SU-DHL-6 (cell line): Measurements from ENCODE around the gene TTR.

Experiments used
- H2AFZ ChIP-seq: fragments of 200-600 bp; sonication (generic); 2 replicates; pipeline ENCODE4 v1.6.1; 2014; ENCODE audit warnings: low read depth, mild to moderate bottlenecking, moderate library complexity, mixed read lengths, antibody characterized with exemption, low read length; ENCODE audit not compliant: severe bottlenecking
- H3F3A ChIP-seq: fragments of 200-600 bp; shearing (Covaris generic); 2 replicates; pipeline ENCODE4 v1.6.0; 2016; ENCODE audit warnings: antibody characterized with exemption, mild to moderate bottlenecking; ENCODE audit not compliant: insufficient read depth
- H3K27ac ChIP-seq: fragments of 200-600 bp; sonication (generic); 2 replicates; pipeline ENCODE4 v1.5.1; 2016; ENCODE audit warnings: low read depth, mild to moderate bottlenecking, low read length, moderate library complexity, mixed read lengths
- H3K27me3 ChIP-seq: fragments of 200-600 bp; sonication (generic), shearing (Covaris generic); 2 replicates; pipeline ENCODE4 v1.6.0; 2014; ENCODE audit warnings: mild to moderate bottlenecking, low read length
- H3K36me3 ChIP-seq: fragments of 200-600 bp; sonication (generic); 2 replicates; pipeline ENCODE4 v1.6.1; 2014; ENCODE audit warnings: mild to moderate bottlenecking, low read length, mixed read lengths
- H3K4me2 ChIP-seq: fragments of 300-600, 200-600 bp; shearing (Covaris generic), sonication (generic); 2 replicates; pipeline ENCODE4 v1.6.0; 2014; ENCODE audit warnings: low read length, low read depth, mild to moderate bottlenecking; ENCODE audit not compliant: poor library complexity, severe bottlenecking
- H3K4me3 ChIP-seq: fragments of 200-600 bp; sonication (generic); 2 replicates; pipeline ENCODE4 v1.5.1; 2014; ENCODE audit warnings: antibody characterized with exemption, low read length, mild to moderate bottlenecking, mixed read lengths; ENCODE audit not compliant: insufficient read depth, poor library complexity, severe bottlenecking
- H3K79me2 ChIP-seq: fragments of 200-600 bp; sonication (generic); 2 replicates; pipeline ENCODE4 v1.6.1; 2014; ENCODE audit warnings: mild to moderate bottlenecking, low read length, moderate library complexity; ENCODE audit not compliant: insufficient read depth
- H3K9ac ChIP-seq: fragments of 200-600 bp; sonication (generic); 2 replicates; pipeline ENCODE4 v1.7.0; 2014; ENCODE audit warnings: mild to moderate bottlenecking, low read length
- H3K9me2 ChIP-seq: fragments of 200-600 bp; sonication (generic); replicated peaks from 2 replicates; pipeline ENCODE4 v1.6.1; 2014; ENCODE audit warnings: low read length; ENCODE audit not compliant: insufficient read depth
- H3K9me3 ChIP-seq: fragments of 200-600 bp; sonication (generic); 2 replicates; pipeline ENCODE4 v1.6.1; 2014; ENCODE audit warnings: low read length, mixed read lengths; ENCODE audit not compliant: insufficient read depth
- H4K20me1 ChIP-seq: fragments of 200-600 bp; sonication (generic); 2 replicates; pipeline ENCODE4 v1.6.1; 2014; ENCODE audit warnings: low read depth, mild to moderate bottlenecking, antibody characterized with exemption, low read length, moderate library complexity, mixed read lengths
- EZH2phosphoT487 ChIP-seq: fragments of 200-600 bp; sonication (generic), shearing (Covaris generic); conservative IDR thresholded peaks from 2 replicates; pipeline ENCODE4 v1.6.1; 2018; ENCODE audit warnings: mild to moderate bottlenecking, antibody characterized with exemption, low read length, moderate library complexity, mixed read lengths
- TF ChIP-seq, protein P1 (sequence below): fragments of 200-600 bp; sonication (generic); IDR thresholded peaks from one replicate; pipeline ENCODE4 v1.5.1; 2017; ENCODE audit warnings: antibody characterized with exemption, mild to moderate bottlenecking, low read length, moderate library complexity; ENCODE audit not compliant: insufficient read depth, poor library complexity, severe bottlenecking

The TTR gene

DNA sequence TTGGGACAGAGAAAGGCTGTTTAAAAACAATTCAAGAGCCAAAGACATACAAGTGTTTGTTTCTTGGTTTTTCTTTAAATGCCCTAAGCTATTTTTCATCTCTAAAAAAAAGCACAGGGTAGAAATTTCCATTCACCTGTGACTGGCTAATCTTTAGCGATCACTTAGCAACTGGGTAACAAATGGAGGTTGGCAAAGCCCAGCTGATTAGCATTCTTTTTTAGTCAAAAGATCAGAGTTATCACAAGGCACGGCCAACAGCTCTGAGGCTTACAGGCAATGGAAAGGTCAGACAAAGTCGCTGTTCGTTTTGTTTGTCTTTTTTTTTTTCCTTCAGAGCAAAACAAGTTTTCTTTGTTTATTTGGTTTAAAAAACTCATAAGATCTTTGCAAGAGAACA, 29.0 kb upstream of the TTR start:
- Histone ChIP-seq H3K9ac (no peak overlapping the region), H3K9me3 (no peaks in the 10 kb centered on the region), H2AFZ (no peak overlapping the region), H3K36me3 (no peaks in the 10 kb centered on the region), H3F3A (no peaks in the 10 kb centered on the region), H3K4me3 (no peak overlapping the region), H3K27me3 (no peaks in the 10 kb centered on the region), H3K79me2 (no peaks in the 10 kb centered on the region), H4K20me1 (no peaks in the 10 kb centered on the region), H3K27ac (no peak overlapping the region), H3K4me2 (no peak overlapping the region), H3K9me2 (no peaks in the 10 kb centered on the region)
- TF ChIP-seq, protein P1, sequence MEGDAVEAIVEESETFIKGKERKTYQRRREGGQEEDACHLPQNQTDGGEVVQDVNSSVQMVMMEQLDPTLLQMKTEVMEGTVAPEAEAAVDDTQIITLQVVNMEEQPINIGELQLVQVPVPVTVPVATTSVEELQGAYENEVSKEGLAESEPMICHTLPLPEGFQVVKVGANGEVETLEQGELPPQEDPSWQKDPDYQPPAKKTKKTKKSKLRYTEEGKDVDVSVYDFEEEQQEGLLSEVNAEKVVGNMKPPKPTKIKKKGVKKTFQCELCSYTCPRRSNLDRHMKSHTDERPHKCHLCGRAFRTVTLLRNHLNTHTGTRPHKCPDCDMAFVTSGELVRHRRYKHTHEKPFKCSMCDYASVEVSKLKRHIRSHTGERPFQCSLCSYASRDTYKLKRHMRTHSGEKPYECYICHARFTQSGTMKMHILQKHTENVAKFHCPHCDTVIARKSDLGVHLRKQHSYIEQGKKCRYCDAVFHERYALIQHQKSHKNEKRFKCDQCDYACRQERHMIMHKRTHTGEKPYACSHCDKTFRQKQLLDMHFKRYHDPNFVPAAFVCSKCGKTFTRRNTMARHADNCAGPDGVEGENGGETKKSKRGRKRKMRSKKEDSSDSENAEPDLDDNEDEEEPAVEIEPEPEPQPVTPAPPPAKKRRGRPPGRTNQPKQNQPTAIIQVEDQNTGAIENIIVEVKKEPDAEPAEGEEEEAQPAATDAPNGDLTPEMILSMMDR = no peak
- TF ChIP-seq EZH2phosphoT487 = no peak

DNA sequence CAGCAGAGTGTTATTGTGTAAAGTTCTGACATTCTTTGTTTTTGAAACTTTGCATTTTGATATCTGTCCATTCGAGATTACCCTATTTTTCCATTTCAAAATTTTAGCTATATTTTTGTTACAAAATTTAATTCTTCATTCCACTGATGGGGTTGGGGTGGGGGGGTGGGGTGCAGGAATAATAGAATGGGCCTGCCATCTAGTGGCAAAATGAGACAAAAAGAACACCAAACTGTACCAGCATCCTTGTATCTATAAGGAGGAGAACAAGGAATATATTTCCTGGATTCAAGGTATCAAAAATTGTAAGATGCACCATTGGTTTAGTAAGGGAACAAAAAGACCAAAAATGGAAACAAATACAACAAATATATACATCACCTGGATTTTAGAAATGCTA, 27.9 kb upstream of the TTR start:
- TF ChIP-seq, protein P1 = no peak
- no peak for TF ChIP-seq EZH2phosphoT487
- no peaks in the 10 kb centered on the region for H3K9me3 ChIP-seq

DNA sequence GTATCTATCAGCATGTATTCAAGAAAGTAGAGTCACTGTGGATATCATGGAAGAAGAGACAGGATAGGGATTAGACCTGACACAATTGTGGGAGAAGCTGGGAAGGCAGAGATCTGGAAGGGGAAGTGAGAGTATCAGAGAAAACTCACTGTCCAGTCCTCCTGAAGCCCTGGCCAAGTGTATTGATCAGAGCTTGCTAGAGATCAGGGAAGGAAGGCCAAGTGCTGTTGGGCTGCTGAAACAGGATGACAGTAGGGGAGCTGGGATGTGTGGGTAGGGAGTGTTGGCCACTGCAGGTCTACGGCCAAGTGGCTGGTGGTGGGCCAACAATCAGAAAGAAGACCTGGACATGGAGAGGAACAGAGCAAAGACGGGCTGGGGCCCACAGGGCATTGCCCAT, 26.3 kb upstream of the TTR start:
- TF ChIP-seq EZH2phosphoT487 = no peak
- Histone ChIP-seq H3K27me3 (no peaks in the 10 kb centered on the region), H3K4me3 (no peak overlapping the region)

More for the DNA sequence above, 27.9 kb upstream of the TTR start:
- Histone ChIP-seq H3K4me2 (no peak overlapping the region), H3K4me3 (no peak overlapping the region), H3K9ac (no peak overlapping the region), H3F3A (no peaks in the 10 kb centered on the region), H2AFZ (no peak overlapping the region), H3K79me2 (no peaks in the 10 kb centered on the region), H3K9me2 (no peaks in the 10 kb centered on the region), H3K27me3 (no peaks in the 10 kb centered on the region), H3K27ac (no peak overlapping the region), H3K36me3 (no peaks in the 10 kb centered on the region), H4K20me1 (no peaks in the 10 kb centered on the region)

DNA sequence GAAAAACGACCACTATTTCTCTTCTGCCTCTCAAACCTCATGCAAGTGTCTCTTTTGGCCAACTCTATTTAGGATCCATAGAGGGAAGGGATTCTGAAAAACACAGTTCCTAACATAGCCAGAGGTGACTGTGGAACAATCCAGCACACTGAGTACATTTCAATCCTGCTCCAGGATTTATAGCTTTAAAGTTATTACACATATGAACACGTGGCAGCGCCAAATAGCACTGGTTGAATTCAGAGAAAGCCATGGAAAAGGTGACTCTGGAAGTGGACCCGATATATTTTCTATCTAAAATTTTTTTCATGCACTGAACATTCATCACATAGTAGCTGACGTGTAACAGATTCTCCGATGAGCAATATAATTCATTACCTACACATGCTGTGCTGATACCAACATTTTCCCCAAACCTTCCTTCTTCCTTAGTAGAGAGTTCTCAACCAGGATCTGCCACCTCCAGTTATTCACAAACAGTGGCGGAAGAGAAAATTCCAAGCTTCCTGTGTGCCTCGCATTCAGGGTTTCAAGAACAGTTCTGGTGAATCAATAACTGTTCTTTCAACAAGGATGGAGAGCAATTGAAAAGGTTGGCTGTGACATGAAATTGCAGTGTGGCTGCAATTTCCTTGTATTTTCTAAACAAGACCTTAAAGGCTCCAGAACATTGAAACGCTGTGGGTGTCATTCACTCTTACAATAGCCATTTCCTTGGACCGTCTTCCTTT, 25.7 kb upstream of the TTR start:
- no peak for TF ChIP-seq EZH2phosphoT487
- TF ChIP-seq, protein P1 = no peak
- H3K79me2 ChIP-seq = no peaks in the 10 kb centered on the region
- H3K4me3 ChIP-seq = no peak overlapping the region
- H3K27me3 ChIP-seq = no peaks in the 10 kb centered on the region
- no peak overlapping the region for H3K4me2 ChIP-seq
- H3K9me3 ChIP-seq = no peaks in the 10 kb centered on the region
- no peak overlapping the region for H3K27ac ChIP-seq
- H3K36me3 ChIP-seq = no peaks in the 10 kb centered on the region
- H2AFZ ChIP-seq = no peak overlapping the region
- H3F3A ChIP-seq = no peaks in the 10 kb centered on the region
- no peak overlapping the region for H3K9ac ChIP-seq
- H4K20me1 ChIP-seq = no peaks in the 10 kb centered on the region
- H3K9me2 ChIP-seq = no peaks in the 10 kb centered on the region

More for the DNA sequence above, 26.3 kb upstream of the TTR start:
- Histone ChIP-seq H3K79me2 (no peaks in the 10 kb centered on the region), H3K27ac (no peak overlapping the region), H4K20me1 (no peaks in the 10 kb centered on the region), H3K9me3 (no peaks in the 10 kb centered on the region), H2AFZ (no peak overlapping the region), H3K9ac (no peak overlapping the region), H3K9me2 (no peaks in the 10 kb centered on the region), H3K4me2 (no peak overlapping the region), H3K36me3 (no peaks in the 10 kb centered on the region), H3F3A (no peaks in the 10 kb centered on the region)
